H1 (cell line): Measurements from ENCODE around the gene CDCA3. TPM values are rescaled to one million over a fixed set of nuclear protein-coding genes. Genes with fewer than 3 reads are reported as not detected.

Experiments
- CTCF ChIA-PET: fragments of 300-600 bp; sonication (Branson Sonifier 250); formaldehyde crosslinking; loops from one replicate; lab custom pipeline; 2021; ENCODE audit not compliant: partially characterized antibody; lab: Charles Lee
- POLR2A ChIA-PET: fragments of 300-600 bp; sonication (Branson Sonifier 250); formaldehyde crosslinking; loops from one replicate; lab custom pipeline; 2021; ENCODE audit warnings: inconsistent platforms; ENCODE audit not compliant: partially characterized antibody; lab: Charles Lee
- DNase-seq, 2 experiments: peaks; one replicate each; pipeline versions ENCODE4 v3.0.0 to v3.0.0-alpha.2; 2010 to 2022; ENCODE audit warnings: low spot score in 2 of 2, low read depth in 1 of 2, mixed read lengths in 1 of 2
- FAIRE-seq: peaks from 2 replicates; lab custom pipeline; 2011; peaks lifted over from hg19 to GRCh38; lab: Jason Lieb, UNC
- H2AFZ ChIP-seq: 2 replicates; pipeline ENCODE4 v1.8.1; 2012; ENCODE audit warnings: low read length, inconsistent platforms
- H2AK5ac ChIP-seq: 2 replicates; pipeline ENCODE4 v1.6.1; 2013; ENCODE audit warnings: low read depth, low read length
- H2BK120ac ChIP-seq: replicated peaks from 2 replicates; pipeline ENCODE3; 2013; ENCODE audit warnings: low read depth, low read length, inconsistent platforms
- H2BK12ac ChIP-seq: 2 replicates; pipeline ENCODE4 v1.6.1; 2013; ENCODE audit warnings: low read depth, low read length
- H2BK15ac ChIP-seq: 2 replicates; pipeline ENCODE4 v1.6.1; 2013; ENCODE audit warnings: low read length
- H2BK20ac ChIP-seq: 2 replicates; pipeline ENCODE4 v1.6.1; 2013; ENCODE audit warnings: low read length
- H2BK5ac ChIP-seq: 2 replicates; pipeline ENCODE4 v1.6.1; 2013; ENCODE audit warnings: low read depth, low read length
- H3K14ac ChIP-seq: 2 replicates; pipeline ENCODE4 v1.6.1; 2013; ENCODE audit warnings: inconsistent platforms; ENCODE audit not compliant: insufficient read length
- H3K18ac ChIP-seq: 2 replicates; pipeline ENCODE4 v1.6.1; 2013; ENCODE audit warnings: low read length; ENCODE audit errors: extremely low read depth
- H3K23ac ChIP-seq: 2 replicates; pipeline ENCODE4 v1.6.1; 2013; ENCODE audit warnings: inconsistent platforms; ENCODE audit not compliant: insufficient read length
- H3K23me2 ChIP-seq: 2 replicates; pipeline ENCODE4 v1.6.1; 2013; ENCODE audit warnings: low read depth, low read length
- H3K27ac ChIP-seq: 2 replicates; pipeline ENCODE4 v1.6.1; 2011; ENCODE audit warnings: low read depth, low read length, inconsistent platforms
- H3K27me3 ChIP-seq, 4 experiments: replicated peaks in 1 of 4; 1 replicate in 1 of 4; 2 replicates in 3 of 4; pipeline versions ENCODE4 v1.6.1 to v1.8.1; 2011 to 2013; ENCODE audit warnings: low read length in 3 of 4, mild to moderate bottlenecking in 3 of 4, inconsistent platforms in 2 of 4, mixed read lengths in 2 of 4, moderate library complexity in 1 of 4; ENCODE audit not compliant: control insufficient read depth in 3 of 4, insufficient read depth in 3 of 4; ENCODE audit errors: extremely low read depth in 1 of 4
- H3K36me3 ChIP-seq, 4 experiments: 2 replicates each; pipeline versions ENCODE4 v1.6.1 to v1.8.1; 2011 to 2013; ENCODE audit warnings: mild to moderate bottlenecking in 4 of 4, low read length in 3 of 4, moderate library complexity in 2 of 4, control low read depth in 1 of 4, inconsistent platforms in 1 of 4; ENCODE audit not compliant: insufficient read depth in 4 of 4, control insufficient read depth in 2 of 4
- H3K4ac ChIP-seq: replicated peaks from 2 replicates; pipeline ENCODE3; 2013; ENCODE audit warnings: low read length, low read depth, mixed read lengths, inconsistent platforms; ENCODE audit not compliant: insufficient read length
- H3K4me1 ChIP-seq, 4 experiments: replicated peaks in 1 of 4; 1 replicate in 1 of 4; 2 replicates in 3 of 4; pipeline versions ENCODE4 v1.6.1 to v1.8.1; 2011 to 2013; ENCODE audit warnings: low read length in 3 of 4, inconsistent platforms in 2 of 4, mixed read lengths in 1 of 4; ENCODE audit not compliant: insufficient read depth in 4 of 4, control insufficient read depth in 3 of 4
- H3K4me2 ChIP-seq, 2 experiments: 2 replicates each; pipeline versions ENCODE4 v1.6.1 to v1.8.1; 2011 to 2013; ENCODE audit warnings: low read depth in 2 of 2, low read length in 2 of 2, control low read depth in 1 of 2, inconsistent platforms in 1 of 2, mild to moderate bottlenecking in 1 of 2; ENCODE audit not compliant: insufficient read depth in 1 of 2
- H3K4me3 ChIP-seq, 4 experiments: fragments of 200-600, 300-600 bp in 1 of 4; sonication (generic), shearing (Covaris generic), sonication (Bioruptor Twin) in 1 of 4; 2 replicates each; pipeline versions ENCODE4 v1.5.1 to v1.8.1; 2011 to 2016; ENCODE audit warnings: low read length in 4 of 4, low read depth in 3 of 4, control low read depth in 2 of 4, inconsistent platforms in 2 of 4, mild to moderate bottlenecking in 2 of 4, mixed read lengths in 1 of 4, moderate library complexity in 1 of 4; ENCODE audit not compliant: insufficient read depth in 2 of 4; ENCODE audit errors: extremely low read depth in 1 of 4
- H3K56ac ChIP-seq: replicated peaks from 2 replicates; pipeline ENCODE3; 2013; ENCODE audit warnings: low read depth, mild to moderate bottlenecking, mixed read lengths, low read length, inconsistent platforms; ENCODE audit not compliant: insufficient read length
- H3K79me1 ChIP-seq: 2 replicates; pipeline ENCODE4 v1.6.1; 2013; ENCODE audit warnings: low read depth, low read length, control low read depth
- H3K79me2 ChIP-seq, 2 experiments: 2 replicates each; pipeline versions ENCODE4 v1.6.1 to v1.8.1; 2012 to 2013; ENCODE audit warnings: low read length in 2 of 2, mild to moderate bottlenecking in 2 of 2, inconsistent platforms in 1 of 2; ENCODE audit not compliant: insufficient read depth in 2 of 2, control insufficient read depth in 1 of 2
- H3K9ac ChIP-seq, 4 experiments: replicated peaks in 1 of 4; 1 replicate in 1 of 4; 2 replicates in 3 of 4; pipeline versions ENCODE4 v1.6.1 to v1.8.1; 2011 to 2013; ENCODE audit warnings: low read depth in 3 of 4, low read length in 3 of 4, control low read depth in 2 of 4, mild to moderate bottlenecking in 2 of 4, moderate library complexity in 2 of 4, inconsistent platforms in 1 of 4; ENCODE audit errors: extremely low read depth in 1 of 4
- H3K9me3 ChIP-seq, 2 experiments: 2 replicates each; pipeline versions ENCODE4 v1.6.1 to v1.8.1; 2012 to 2013; ENCODE audit warnings: mild to moderate bottlenecking in 2 of 2, moderate library complexity in 2 of 2, control low read depth in 1 of 2, inconsistent platforms in 1 of 2, low read depth in 1 of 2, low read length in 1 of 2, mixed read lengths in 1 of 2; ENCODE audit not compliant: insufficient read depth in 2 of 2
- H4K20me1 ChIP-seq, 2 experiments: replicated peaks in 1 of 2; 2 replicates each; pipeline versions ENCODE3 to v1.8.1; 2011 to 2013; ENCODE audit warnings: inconsistent platforms in 2 of 2, low read length in 2 of 2, mild to moderate bottlenecking in 1 of 2; ENCODE audit not compliant: insufficient read depth in 2 of 2, control insufficient read depth in 1 of 2
- H4K5ac ChIP-seq: 2 replicates; pipeline ENCODE4 v1.6.1; 2013; ENCODE audit warnings: low read length, low read depth, mixed read lengths, inconsistent platforms; ENCODE audit not compliant: insufficient read length
- H4K8ac ChIP-seq: 2 replicates; pipeline ENCODE4 v1.8.0; 2013; ENCODE audit warnings: mild to moderate bottlenecking, moderate library complexity, low read length, inconsistent platforms; ENCODE audit not compliant: insufficient read depth; ENCODE audit errors: extremely low read depth
- H4K91ac ChIP-seq: replicated peaks from 2 replicates; pipeline ENCODE3; 2013; ENCODE audit warnings: low read length, mixed read lengths, inconsistent platforms; ENCODE audit not compliant: insufficient read length
- EGR1 ChIP-seq: IDR thresholded peaks from 2 replicates; pipeline ENCODE4 v1.6.1; 2011; ENCODE audit warnings: low read depth, low read length, borderline replicate concordance
- EZH2 ChIP-seq: fragments of 200-600 bp; sonication (generic); IDR thresholded peaks from 2 replicates; pipeline ENCODE4 v1.7.1; 2012; ENCODE audit warnings: low read depth, mild to moderate bottlenecking, moderate library complexity, low read length, inconsistent platforms; ENCODE audit not compliant: severe bottlenecking
- GTF2F1 ChIP-seq: IDR thresholded peaks from 2 replicates; pipeline ENCODE4 v1.6.1; 2012; ENCODE audit warnings: low read depth, low read length, improper control_type of control experiment, borderline replicate concordance
- KDM4A ChIP-seq: IDR thresholded peaks from one replicate; pipeline ENCODE4 v1.7.1; 2012; ENCODE audit warnings: low read depth, mild to moderate bottlenecking, moderate library complexity, low read length, inconsistent platforms; ENCODE audit not compliant: severe bottlenecking
- POLR2A ChIP-seq, 2 experiments: IDR thresholded peaks; 1 replicate in 1 of 2; 2 replicates in 1 of 2; pipeline ENCODE4 v1.6.1; 2011; ENCODE audit warnings: low read depth in 2 of 2, low read length in 2 of 2, mild to moderate bottlenecking in 2 of 2; ENCODE audit errors: control extremely low read depth in 1 of 2
- SAP30 ChIP-seq: fragments of 300-600 bp; sonication (generic); IDR thresholded peaks from 2 replicates; pipeline ENCODE4 v1.7.1; 2012; ENCODE audit warnings: low read length, moderate library complexity, mild to moderate bottlenecking, inconsistent platforms; ENCODE audit not compliant: insufficient read depth, insufficient replicate concordance
- TAF1 ChIP-seq: IDR thresholded peaks from 2 replicates; pipeline ENCODE4 v1.6.1; 2011; ENCODE audit warnings: mild to moderate bottlenecking, low read depth, low read length
- TEAD4 ChIP-seq: IDR thresholded peaks from 2 replicates; pipeline ENCODE4 v1.6.1; 2012; ENCODE audit warnings: low read depth, low read length, inconsistent platforms, mixed read lengths
- USF2 ChIP-seq: IDR thresholded peaks from 2 replicates; pipeline ENCODE4 v1.6.1; 2011; ENCODE audit warnings: low read length, improper control_type of control experiment
- WGBS, 2 experiments: shearing (Covaris generic) in 1 of 2; methylation state at CpG; one replicate each; pipeline versions ENCODE4 v1.1.6 to v1.1.7; 2013 to 2015; ENCODE audit warnings: low lambda C conversion rate in 2 of 2, mixed read lengths in 2 of 2, inconsistent platforms in 1 of 2, low coverage in 1 of 2, missing lambda C conversion rate in 1 of 2; ENCODE audit not compliant: insufficient replicate concordance in 2 of 2, insufficient coverage in 1 of 2, insufficient read length in 1 of 2; ENCODE audit errors: extremely low coverage in 1 of 2, missing lambda C conversion rate in 1 of 2; 5-methylcytosine and 5-hydroxymethylcytosine counted together
- polyA plus RNA-seq, 7 experiments: library from polyadenylated mRNA; depleted of rRNA in 3 of 7; stranded (reverse) in 5 of 7; unstranded in 2 of 7; fragments of >200 nt in 5 of 7; fragments of 200-250 nt in 2 of 7; gene quantifications; 1 replicate in 5 of 7; 2 replicates in 1 of 7; 4 replicates in 1 of 7; pipeline versions ENCODE4 v1.2.1 to v1.2.3, GENCODE V29; 2011 to 2013; ENCODE audit warnings: missing spikeins in 2 of 7, mixed read lengths in 2 of 7
- total RNA-seq: library from RNA; stranded (reverse); fragmentation: NEBNext Ultra II Directional; extraction: Animal tissue kit (Norgen Biotek cat#: 25700); gene quantifications from 2 replicates; pipeline ENCODE4 v1.2.1, GENCODE V29; 2021

The CDCA3 gene
- total and polyA plus RNA-seq, 2 of the 8 experiments (the other 6 are each of a cell fraction or from before 2014, with no cell fraction given) = 47.7 to 71.2 TPM

- Histone ChIP-seq H4K8ac (no peak overlapping the region), H2AFZ (no peak overlapping the region), H3K27me3 (no peaks in the 10 kb centered on the region; a peak in 3 of 7 replicates), H4K5ac (no peak overlapping the region), H3K79me1 (no peaks in the 10 kb centered on the region), H2BK5ac (no peak overlapping the region), H3K14ac (no peak overlapping the region), H3K9me3 (no peaks in the 10 kb centered on the region), H3K36me3 (no peaks in the 10 kb centered on the region; a peak in 1 of 8 replicates), H2BK12ac (peak overlapping the region; percentile 2; the same call in 1 of the 2 replicates), H3K4me2 (no peak overlapping the region), H3K23me2 (no peaks in the 10 kb centered on the region; the same call in 1 of the 2 replicates), H2AK5ac (no peak overlapping the region), H3K79me2 (no peaks in the 10 kb centered on the region), H3K23ac (no peak overlapping the region), H3K27ac (no peak overlapping the region), H3K9ac (no peak overlapping the region; a peak in 1 of 7 replicates), H2BK20ac (no peak overlapping the region; the same call in 1 of the 2 replicates), H3K4me3 (no peak overlapping the region), H3K4ac (no peak overlapping the region), H3K56ac (no peak overlapping the region), H2BK15ac (0 out of 2 replicates have a peak overlapping the region, but pooled peaks have one; percentile 40), H2BK120ac (no peak overlapping the region), H3K18ac (no peak overlapping the region), H4K91ac (no peak overlapping the region), H3K4me1 (peaks cover 0 to 4% (median 2%) of the 10 kb centered on the region in 4 experiments; a peak in 4 of 7 replicates), H4K20me1 (no peaks in the 10 kb centered on the region)
- POLR2A ChIA-PET = interaction anchor here (0.7 to 1.4 kb wide), 7 partner anchors 11 to 58 kb away, joined by 3 to 5 read pairs (median 3); partner anchors contain the start of genes GPR162, MLF2 and USP5
- DNase-seq (no peak), FAIRE-seq (no peak)
- WGBS, 2 experiments = 92% methylated on average over 1 of the region's 1 CpG; no CpG with 5 or more reads in 1 of the 2 experiments
- CTCF ChIA-PET = interaction anchor here (1.2 to 6.4 kb wide), 4 partner anchors 11 to 43 kb away, joined by 3 to 45 read pairs (median 8); partner anchors contain the start of gene GPR162
- TF ChIP-seq TAF1 (no peak), GTF2F1 (no peak), USF2 (no peak), POLR2A (IDR thresholded peaks at IDR 0.05; ENCODE audit: control extremely low read depth in 1 of 2, low read depth in 2 of 2, low read length in 2 of 2) (no peak), EZH2 (no peak), KDM4A (no peak), SAP30 (no peak), TEAD4 (no peak), EGR1 (no peak)
Measured at GRCh38 chr12:6810758-6811157, 40.3 kb downstream of the CDCA3 start.
